HEK293 (cell line): ENCODE results near the gene GC.

Experiments
- ATF2 ChIP-seq: fragments of 450-650 bp; formaldehyde crosslinking; IDR thresholded peaks from 2 replicates; pipeline ENCODE4 v1.5.1; 2016; ENCODE audit warnings: missing biosample characterization, missing genetic modification characterization, low read depth
- CTCF ChIP-seq: fragments of 450-650 bp; formaldehyde crosslinking; IDR thresholded peaks from 2 replicates; pipeline ENCODE4 v1.5.1; 2016; ENCODE audit warnings: missing biosample characterization, missing genetic modification characterization
- FEZF1 ChIP-seq: fragments of 450-650 bp; formaldehyde crosslinking; IDR thresholded peaks from 2 replicates; pipeline ENCODE4 v1.5.1; 2016; ENCODE audit warnings: missing biosample characterization, missing genetic modification characterization
- GLIS2 ChIP-seq: fragments of 450-650 bp; formaldehyde crosslinking; IDR thresholded peaks from 2 replicates; pipeline ENCODE4 v1.5.1; 2016; ENCODE audit warnings: missing biosample characterization, missing genetic modification characterization
- MEIS1 ChIP-seq: sonication (generic); formaldehyde crosslinking; IDR thresholded peaks from 2 replicates; pipeline ENCODE4 v1.8.1; 2022; ENCODE audit warnings: missing genetic modification reagents, mild to moderate bottlenecking, borderline replicate concordance
- PRDM4 ChIP-seq: fragments of 450-650 bp; formaldehyde crosslinking; IDR thresholded peaks from 2 replicates; pipeline ENCODE4 v1.5.1; 2017; ENCODE audit warnings: missing biosample characterization, missing genetic modification characterization
- ZBTB1 ChIP-seq: fragments of 450-650 bp; formaldehyde crosslinking; IDR thresholded peaks from 2 replicates; pipeline ENCODE4 v1.5.1; 2016; ENCODE audit warnings: missing biosample characterization, missing genetic modification characterization
- ZBTB17 ChIP-seq: fragments of 450-650 bp; formaldehyde crosslinking; IDR thresholded peaks from 2 replicates; pipeline ENCODE4 v1.5.1; 2016; ENCODE audit warnings: missing biosample characterization, missing genetic modification characterization
- ZBTB44 ChIP-seq: fragments of 450-650 bp; IDR thresholded peaks from 2 replicates; pipeline ENCODE4 v1.5.1; 2018; ENCODE audit warnings: missing biosample characterization, mild to moderate bottlenecking, missing genetic modification characterization
- ZNF660 ChIP-seq: fragments of 450-650 bp; IDR thresholded peaks from 2 replicates; pipeline ENCODE4 v1.5.1; 2018; ENCODE audit warnings: missing biosample characterization, mild to moderate bottlenecking, missing genetic modification characterization
- ZSCAN23 ChIP-seq: fragments of 450-650 bp; formaldehyde crosslinking; IDR thresholded peaks from 2 replicates; pipeline ENCODE4 v1.5.1; 2016; ENCODE audit warnings: missing biosample characterization, missing genetic modification characterization

GRCh38 chr4:71827826-71828225, 43.9 kb upstream of the GC start:
- no peak for TF ChIP-seq MEIS1 (CRISPR knock-in tag)
- TF ChIP-seq CTCF (tag by site-specific recombination): no peak
- TF ChIP-seq PRDM4: no peak
- no peak for TF ChIP-seq ZBTB44 (tag by site-specific recombination)
- TF ChIP-seq ATF2: no peak
- no peak for TF ChIP-seq FEZF1 (tag by site-specific recombination)
- TF ChIP-seq ZBTB17 (tag by site-specific recombination): no peak
- no peak for TF ChIP-seq ZNF660
- TF ChIP-seq GLIS2 (tag by site-specific recombination): no peak
- TF ChIP-seq ZBTB1 (tag by site-specific recombination): no peak
- no peak for TF ChIP-seq ZSCAN23 (tag by site-specific recombination)
